GM18526 (cell line): ENCODE measurements around the gene CD38.

Experiments
- POLR2A ChIP-seq: IDR thresholded peaks from 3 replicates; pipeline ENCODE4 v1.6.1; 2011; ENCODE audit not compliant: insufficient read length; ENCODE audit errors: extremely low read depth

CD38 gene

GRCh38 chr4:15832523-15833451, 54.7 kb downstream of the CD38 start:
- TF ChIP-seq POLR2A: no peak

GRCh38 chr4:15833801-15834200, 55.7 kb downstream of the CD38 start:
- TF ChIP-seq POLR2A: no peak

GRCh38 chr4:15836362-15836761, 58.2 kb downstream of the CD38 start:
- TF ChIP-seq POLR2A: no peak

- no peak for TF ChIP-seq POLR2A
Observed at GRCh38 chr4:15837591-15837990, 59.5 kb downstream of the CD38 start.

GRCh38 chr4:15847746-15848145, 69.6 kb downstream of the CD38 start:
- no peak for TF ChIP-seq POLR2A

- no peak for TF ChIP-seq POLR2A
Observed at GRCh38 chr4:15848191-15848842, 70.2 kb downstream of the CD38 start.

DNA sequence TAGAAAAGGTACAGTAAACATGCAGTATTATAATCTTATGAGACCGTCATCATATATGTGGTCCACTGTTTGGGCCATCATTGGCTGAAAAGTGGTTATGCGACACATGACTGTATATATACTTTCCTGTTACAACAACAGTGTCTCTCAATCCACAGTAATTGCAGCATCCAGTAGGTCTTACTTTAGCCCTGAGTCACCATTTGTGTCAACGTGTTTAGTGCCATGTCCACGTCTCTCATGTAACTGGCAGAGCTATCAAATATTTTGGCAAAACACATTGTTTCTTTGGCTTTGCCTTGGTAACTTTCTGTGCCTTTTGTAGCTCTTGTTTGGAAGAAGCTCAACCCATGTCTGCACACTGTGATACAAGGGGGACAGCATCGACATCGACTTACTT, 73.8 kb downstream of the CD38 start:
- no peak for TF ChIP-seq POLR2A

- no peak for TF ChIP-seq POLR2A
Observed at GRCh38 chr4:15852524-15852923, 74.4 kb downstream of the CD38 start.

DNA sequence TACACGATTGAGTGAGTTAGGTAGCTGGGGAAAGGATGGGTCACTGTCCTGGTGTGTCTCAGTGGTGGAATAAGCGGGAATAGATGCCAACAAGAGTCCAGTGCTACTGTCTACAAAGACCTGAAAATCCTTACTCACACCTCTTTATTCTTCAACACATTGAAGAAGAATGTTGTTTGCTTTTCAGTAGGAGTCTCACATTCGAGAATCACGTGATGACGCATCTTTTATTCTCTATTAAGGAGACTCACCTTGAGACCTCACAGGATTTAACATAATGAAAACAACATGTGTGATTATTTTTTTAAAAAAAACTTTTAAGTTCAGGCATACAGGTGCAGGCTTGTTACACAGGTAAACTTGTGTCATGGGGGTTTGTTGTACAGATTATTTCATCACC, 75.2 kb downstream of the CD38 start:
- no peak for TF ChIP-seq POLR2A

GRCh38 chr4:15855804-15856475, 77.8 kb downstream of the CD38 start:
- no peak for TF ChIP-seq POLR2A

DNA sequence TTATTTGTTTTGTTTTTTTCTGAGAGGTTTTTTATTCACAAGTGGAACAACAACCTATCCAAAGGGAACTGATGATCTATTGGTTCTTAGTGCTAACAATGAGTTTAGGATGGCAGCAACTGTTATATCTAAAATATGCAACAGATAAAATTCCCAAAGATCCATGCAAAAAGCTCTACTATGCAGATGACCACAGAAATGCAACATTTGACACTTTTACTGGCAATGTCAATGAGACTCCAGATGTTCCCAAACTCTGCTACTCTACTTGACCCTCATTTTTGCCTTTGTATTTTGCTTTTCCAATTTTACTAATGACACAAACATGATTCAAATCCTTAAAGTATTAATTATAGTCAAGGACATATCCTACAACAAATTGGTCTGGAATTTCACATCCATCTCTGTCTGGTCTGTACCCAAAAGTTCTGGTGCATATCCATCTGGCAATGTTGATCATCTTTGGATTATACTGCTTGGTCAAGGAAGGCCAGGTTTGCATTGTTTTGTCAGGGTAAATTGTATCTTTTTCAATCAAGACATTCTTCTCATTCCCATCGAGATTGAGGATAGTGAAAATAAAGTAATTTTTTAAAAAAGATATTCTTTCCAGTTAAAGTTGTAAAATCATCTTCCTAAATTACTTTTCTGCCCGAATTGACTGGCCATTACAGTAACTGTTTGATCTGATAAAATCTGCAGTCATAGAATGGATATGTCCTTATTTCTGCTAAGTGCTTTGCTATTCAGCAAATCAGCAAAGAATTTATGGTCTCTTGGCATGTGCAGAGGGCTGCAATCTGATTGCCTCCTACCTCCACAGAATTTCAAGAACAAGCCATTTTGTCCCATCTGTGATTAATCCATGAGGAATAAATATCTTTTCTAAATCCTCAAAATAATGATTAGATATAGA, 86.8 kb downstream of the CD38 start:
- no peak for TF ChIP-seq POLR2A

DNA sequence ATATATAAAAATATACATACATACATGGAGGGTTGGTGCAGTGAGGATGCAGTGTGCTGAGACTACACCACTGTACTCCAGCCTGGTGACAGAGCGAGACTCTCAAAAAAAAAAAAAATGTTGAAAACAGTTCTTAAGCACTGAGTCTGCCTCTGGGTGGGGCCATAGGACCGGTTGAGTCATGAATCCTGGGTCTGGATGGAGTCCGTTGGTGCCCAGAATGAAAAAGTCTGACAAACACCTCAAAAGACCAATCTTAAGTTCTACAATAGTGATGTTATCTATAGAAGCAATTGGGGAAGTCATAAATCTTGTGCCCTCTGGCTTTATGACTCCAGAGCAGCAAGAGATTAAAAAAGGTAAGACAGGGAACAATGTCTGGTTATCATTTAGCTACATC, 90.0 kb downstream of the CD38 start:
- no peak for TF ChIP-seq POLR2A

- TF ChIP-seq POLR2A: no peak
Observed at GRCh38 chr4:15868826-15869413, 90.8 kb downstream of the CD38 start.

- no peak for TF ChIP-seq POLR2A
Observed at GRCh38 chr4:15870079-15870478, 92.0 kb downstream of the CD38 start.
